Erythroblast (primary cell): ENCODE results near the gene GPC5.

Experiments
- GATA1 ChIP-seq: IDR thresholded peaks from 2 replicates; pipeline ENCODE4 v1.6.1; 2011; ENCODE audit warnings: low read depth, mild to moderate bottlenecking, control low read depth, low read length, moderate library complexity
- POLR2A ChIP-seq: IDR thresholded peaks from 2 replicates; pipeline ENCODE4 v1.6.1; 2011; ENCODE audit warnings: mild to moderate bottlenecking, low read length

GRCh38 chr13:92649140-92649813 lies 1250.9 kb downstream of the GPC5 start:
- no peak for TF ChIP-seq POLR2A
- no peak for TF ChIP-seq GATA1
